HCT116 (cell line): ENCODE measurements around the gene ENOX1. TPM values are rescaled to one million over a fixed set of nuclear protein-coding genes. Genes with fewer than 3 reads are reported as not detected.

Source experiments
- ATAC-seq: fragments of 200-7000 bp; cut with Tn5 transposase; 2 replicates; pipeline ENCODE4 v1.9.1; 2020; ENCODE audit warnings: mild to moderate bottlenecking, moderate library complexity
- BruUV-seq: library from RNA; stranded (reverse); fragments of 400-500 nt; replicated peaks from 2 replicates; lab custom pipeline; 2021; lab: Mats Ljungman, UMichigan
- CTCF ChIA-PET: fragments of 300-600 bp; sonication (Branson Sonifier 250); formaldehyde crosslinking; loops from one replicate; lab custom pipeline; 2021; ENCODE audit warnings: antibody characterized with exemption; lab: Charles Lee
- POLR2A ChIA-PET: fragments of 300-600, 350-600 bp; sonication (Branson Sonifier 250); formaldehyde crosslinking; loops from one replicate; lab custom pipeline; 2021; ENCODE audit warnings: antibody characterized with exemption; lab: Charles Lee
- RAD21 ChIA-PET, 2 experiments: fragments of 300-600 bp; sonication (Branson Sonifier 250); formaldehyde crosslinking; loops; one replicate each; lab custom pipeline; 2023; ENCODE audit warnings: low total read pairs in 2 of 2; ENCODE audit not compliant: uncharacterized antibody in 2 of 2, unreplicated experiment in 2 of 2, low non-redundant PET in 1 of 2; lab: Charles Lee
- DNase-seq: peaks from one replicate; pipeline ENCODE4 v3.0.0-alpha.2; 2010; ENCODE audit warnings: low read depth, low spot score
- H2AFZ ChIP-seq: fragments of 200-600 bp; shearing (Covaris generic), sonication (generic); 2 replicates; pipeline ENCODE4 v1.6.1; 2017; ENCODE audit warnings: low read depth, mixed run types, mixed read lengths, antibody characterized with exemption, low read length; ENCODE audit not compliant: poor library complexity, severe bottlenecking
- H3K27ac ChIP-seq: 2 replicates; pipeline ENCODE4 v1.5.1; 2012; ENCODE audit warnings: low read depth, low read length
- H3K27me3 ChIP-seq: fragments of 200-600 bp; sonication (generic); 2 replicates; pipeline ENCODE4 v1.6.1; 2016; ENCODE audit warnings: mixed run types, low read length, mixed read lengths; ENCODE audit not compliant: insufficient read depth
- H3K36me3 ChIP-seq, 2 experiments: fragments of 200-500 bp in 1 of 2; fragments of 200-600 bp in 1 of 2; sonication (Bioruptor generic) in 1 of 2; sonication (generic) in 1 of 2; 2 replicates each; pipeline versions ENCODE4 v1.5.1 to v1.6.1; 2014 to 2016; ENCODE audit warnings: low read length in 2 of 2, inconsistent platforms in 1 of 2, mixed read lengths in 1 of 2, mixed run types in 1 of 2; ENCODE audit not compliant: insufficient read depth in 2 of 2, control insufficient read depth in 1 of 2
- H3K4me1 ChIP-seq, 2 experiments: fragments of 200-600 bp in 1 of 2; sonication (generic) in 1 of 2; 2 replicates each; pipeline versions ENCODE4 v1.5.1 to v1.6.1; 2012 to 2017; ENCODE audit warnings: low read length in 2 of 2, inconsistent platforms in 1 of 2, mild to moderate bottlenecking in 1 of 2, mixed read lengths in 1 of 2, mixed run types in 1 of 2, moderate library complexity in 1 of 2; ENCODE audit not compliant: insufficient read depth in 2 of 2, control insufficient read depth in 1 of 2
- H3K4me2 ChIP-seq: fragments of 200-600 bp; sonication (generic); 2 replicates; pipeline ENCODE4 v1.6.1; 2017; ENCODE audit warnings: mixed run types, low read length, mixed read lengths
- H3K4me3 ChIP-seq, 2 experiments: fragments of 200-600 bp in 1 of 2; sonication (generic) in 1 of 2; replicated peaks in 1 of 2; 2 replicates each; pipeline ENCODE4 v1.5.1; 2011 to 2016; ENCODE audit warnings: low read length in 2 of 2, control low read depth in 1 of 2, low read depth in 1 of 2, mild to moderate bottlenecking in 1 of 2, mixed read lengths in 1 of 2, mixed run types in 1 of 2
- H3K79me2 ChIP-seq: fragments of 200-600 bp; sonication (generic); 2 replicates; pipeline ENCODE4 v1.6.1; 2017; ENCODE audit warnings: mild to moderate bottlenecking, mixed run types, low read length, moderate library complexity, mixed read lengths; ENCODE audit not compliant: insufficient read depth
- H3K9ac ChIP-seq: fragments of 200-600 bp; sonication (generic); 2 replicates; pipeline ENCODE4 v1.6.1; 2016; ENCODE audit warnings: low read length, mixed read lengths
- H3K9me2 ChIP-seq: fragments of 200-600 bp; sonication (generic), shearing (Covaris generic); 2 replicates; pipeline ENCODE4 v1.6.1; 2017; ENCODE audit warnings: mixed run types, mild to moderate bottlenecking, moderate library complexity; ENCODE audit not compliant: insufficient read depth
- H3K9me3 ChIP-seq, 2 experiments: fragments of 200-500 bp in 1 of 2; fragments of 200-600 bp in 1 of 2; sonication (Bioruptor generic) in 1 of 2; sonication (generic) in 1 of 2; 2 replicates each; pipeline ENCODE4 v1.6.1; 2014 to 2017; ENCODE audit warnings: low read length in 2 of 2, mixed read lengths in 2 of 2, inconsistent platforms in 1 of 2, low read depth in 1 of 2, mild to moderate bottlenecking in 1 of 2, mixed run types in 1 of 2, moderate library complexity in 1 of 2; ENCODE audit not compliant: control insufficient read depth in 1 of 2, insufficient read depth in 1 of 2
- H4K20me1 ChIP-seq: fragments of 200-600 bp; sonication (generic), shearing (Covaris generic); 2 replicates; pipeline ENCODE4 v1.6.1; 2017; ENCODE audit warnings: mixed run types, mild to moderate bottlenecking, moderate library complexity; ENCODE audit not compliant: insufficient read depth
- EGR1 ChIP-seq: IDR thresholded peaks from 2 replicates; pipeline ENCODE4 v1.6.1; 2012; ENCODE audit warnings: low read depth
- EZH2 ChIP-seq: fragments of 200-600 bp; sonication (generic); IDR thresholded peaks from 2 replicates; pipeline ENCODE4 v1.6.1; 2017; ENCODE audit warnings: antibody characterized with exemption, mixed run types
- EZH2phosphoT487 ChIP-seq: fragments of 200-600 bp; IDR thresholded peaks from 2 replicates; pipeline ENCODE4 v1.6.1; 2018; ENCODE audit warnings: antibody characterized with exemption, borderline replicate concordance
- POLR2AphosphoS5 ChIP-seq: IDR thresholded peaks from 2 replicates; pipeline ENCODE4 v1.6.1; 2011; ENCODE audit warnings: mild to moderate bottlenecking, low read depth, low read length, moderate library complexity
- REST ChIP-seq: IDR thresholded peaks from 2 replicates; pipeline ENCODE4 v1.6.1; 2012; ENCODE audit warnings: low read depth
- SRF ChIP-seq: IDR thresholded peaks from 2 replicates; pipeline ENCODE4 v1.6.1; 2012; ENCODE audit warnings: low read depth
- ZBTB33 ChIP-seq: IDR thresholded peaks from 2 replicates; pipeline ENCODE4 v1.6.1; 2011; ENCODE audit warnings: mild to moderate bottlenecking, low read length, moderate library complexity; ENCODE audit not compliant: insufficient replicate concordance; ENCODE audit errors: extremely low read depth
- ZFX ChIP-seq: fragments of 450-650 bp; IDR thresholded peaks from 2 replicates; pipeline ENCODE4 v1.6.1; 2017
- intact Hi-C: fragments of 100-400 bp; cut with micrococcal nuclease; formaldehyde crosslinking; loops from 2 replicates; pipeline ENCODE4 v1.10.0; 2022
- total RNA-seq: library from RNA; stranded (reverse); gene quantifications from one replicate; pipeline ENCODE4 v1.2.1, GENCODE V29; 2021; ENCODE audit not compliant: unreplicated experiment

ENOX1 gene
- total RNA-seq, 1 experiment from 2014 or later: 4.5 TPM

- no peak overlapping the region for H2AFZ ChIP-seq
- H3K4me2 ChIP-seq: no peak overlapping the region
- H4K20me1 ChIP-seq: no peaks in the 10 kb centered on the region
- POLR2A ChIA-PET: no interaction called here
- no peaks in the 10 kb centered on the region for H3K9me2 ChIP-seq
- no peak overlapping the region for H3K9ac ChIP-seq
- no peaks in the 10 kb centered on the region for H3K27me3 ChIP-seq
- H3K79me2 ChIP-seq: no peaks in the 10 kb centered on the region
- TF ChIP-seq EZH2 (no peak), EZH2phosphoT487 (no peak), EGR1 (no peak), POLR2AphosphoS5 (no peak), REST (no peak), ZBTB33 (no peak), SRF (no peak), ZFX (no peak)
- no TSS peak for BruUV-seq
- intact Hi-C loops: no loop called here
- H3K4me3 ChIP-seq: no peak overlapping the region
- H3K36me3 ChIP-seq: no peaks in the 10 kb centered on the region
- H3K4me1 ChIP-seq: no peaks in the 10 kb centered on the region
- RAD21 ChIA-PET: no interaction called here
- no peak overlapping the region for H3K27ac ChIP-seq
- no peaks in the 10 kb centered on the region for H3K9me3 ChIP-seq
- CTCF ChIA-PET: no interaction called here
- DNase-seq: no peak
- ATAC-seq: no peak
Measured at GRCh38 chr13:43397111-43397510, 389.7 kb downstream of the ENOX1 start.
